GM12892 (cell line): Measurements from ENCODE around the gene ITPR1.

Source experiments
- POLR2A ChIP-seq: IDR thresholded peaks from 2 replicates; pipeline ENCODE4 v1.6.1; 2011; ENCODE audit warnings: low read depth, low read length, control low read depth
- POLR2AphosphoS5 ChIP-seq: IDR thresholded peaks from 2 replicates; pipeline ENCODE4 v1.6.1; 2011; ENCODE audit warnings: low read depth, low read length, control low read depth

DNA sequence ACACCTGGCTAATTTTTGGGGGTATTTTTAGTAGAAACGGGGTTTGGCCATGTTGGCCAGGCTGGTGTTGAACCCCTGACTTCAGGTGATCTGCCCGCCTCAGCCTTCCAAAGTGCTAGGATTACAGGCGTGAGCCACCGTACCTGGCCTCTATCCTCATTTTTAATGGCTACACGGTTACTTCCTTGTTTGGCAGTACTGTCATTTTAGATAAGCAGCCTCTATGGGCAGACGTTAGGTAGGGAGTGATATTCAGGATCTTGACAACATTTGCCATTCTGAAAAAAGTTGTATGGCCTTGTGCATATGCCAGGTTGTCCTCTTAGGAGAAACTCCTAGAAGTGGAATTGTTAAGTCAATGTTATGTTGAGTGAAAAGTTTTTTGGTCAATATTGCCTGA lies 141.7 kb downstream of the ITPR1 start:
- no peak for TF ChIP-seq POLR2A
- TF ChIP-seq POLR2AphosphoS5 = no peak
